GM18951 (cell line): ENCODE data around the gene NRG3.

Source experiments
- POLR2A ChIP-seq: IDR thresholded peaks from 4 replicates; pipeline ENCODE4 v1.6.1; 2011; ENCODE audit warnings: mild to moderate bottlenecking; ENCODE audit not compliant: insufficient read length, insufficient read depth; ENCODE audit errors: extremely low read depth
- in situ Hi-C: fragments of 300-500 bp; cut with MboI; formaldehyde crosslinking; loops from one replicate; pipeline ENCODE4 v1.12.0; 2022; ENCODE audit warnings: low sequenced_read_pairs, mixed read lengths, inconsistent platforms; ENCODE audit not compliant: unreplicated experiment

NRG3 gene

GRCh38 chr10:81874875-81875466 is at the start of gene NRG3:
Gene NRG3 (plus strand): TSS chr10:81875194.
- no peak for TF ChIP-seq POLR2A
- in situ Hi-C loops = no loop called here

GRCh38 chr10:81828251-81828650 is 46.7 kb upstream of the NRG3 start:
- TF ChIP-seq POLR2A = no peak
- in situ Hi-C loops = no loop called here

- TF ChIP-seq POLR2A = no peak
- in situ Hi-C loops = no loop called here
These were observed 43.9 kb upstream of the NRG3 start for GRCh38 chr10:81831060-81831459.

- in situ Hi-C loops = no loop called here
- no peak for TF ChIP-seq POLR2A
These were observed 36.0 kb upstream of the NRG3 start for GRCh38 chr10:81838950-81839349.

- in situ Hi-C loops = no loop called here
- no peak for TF ChIP-seq POLR2A
These were observed 32.0 kb upstream of the NRG3 start for GRCh38 chr10:81843042-81843441.

GRCh38 chr10:81847675-81848074 is 27.3 kb upstream of the NRG3 start:
- in situ Hi-C loops = no loop called here
- no peak for TF ChIP-seq POLR2A

- TF ChIP-seq POLR2A = no peak
- in situ Hi-C loops = no loop called here
These were observed 26.5 kb upstream of the NRG3 start for GRCh38 chr10:81848514-81848913.

- no peak for TF ChIP-seq POLR2A
- in situ Hi-C loops = no loop called here
These were observed 26.1 kb upstream of the NRG3 start for GRCh38 chr10:81848931-81849330.

GRCh38 chr10:81862596-81862995 is 12.4 kb upstream of the NRG3 start:
- in situ Hi-C loops = no loop called here
- TF ChIP-seq POLR2A = no peak

GRCh38 chr10:81863771-81864170 is 11.2 kb upstream of the NRG3 start:
- in situ Hi-C loops = no loop called here
- no peak for TF ChIP-seq POLR2A

- TF ChIP-seq POLR2A = no peak
- in situ Hi-C loops = no loop called here
These were observed 9.4 kb upstream of the NRG3 start for GRCh38 chr10:81865581-81865980.

GRCh38 chr10:81866753-81867152 is 8.2 kb upstream of the NRG3 start:
- no peak for TF ChIP-seq POLR2A
- in situ Hi-C loops = no loop called here

GRCh38 chr10:81870472-81870871 is 4.5 kb upstream of the NRG3 start:
- TF ChIP-seq POLR2A = no peak
- in situ Hi-C loops = no loop called here

GRCh38 chr10:81871558-81871957 is 3.4 kb upstream of the NRG3 start:
- in situ Hi-C loops = no loop called here
- TF ChIP-seq POLR2A = no peak
